ENCODE measurements around the gene ZNF532. TPM values are rescaled to one million over a fixed set of nuclear protein-coding genes. Genes with fewer than 3 reads are reported as not detected.

ZNF532 gene
- total and polyA plus RNA-seq, 2 donors (not counting 3 experiments of a cell fraction or from before 2014, with no cell fraction given) = 42.3 to 70.1 TPM

GRCh38 chr18:58895385-58895784 lies 30.7 kb downstream of the ZNF532 start:
- DNase-seq (ENCODE audit: low read depth, low spot score) (no peak), FAIRE-seq (no peak)
- peaks cover 0 to 4% of the 10 kb centered on the region in 2 experiments for H3K36me3 ChIP-seq (ENCODE audit: control insufficient read depth in 2 of 2, extremely low read depth in 1 of 2, insufficient read depth in 2 of 2, low read length in 2 of 2)
- no peaks in the 10 kb centered on the region for H3K27me3 ChIP-seq (ENCODE audit: control insufficient read depth in 2 of 2, insufficient read depth in 2 of 2, low read length in 2 of 2)
- no peak overlapping the region for H3K9ac ChIP-seq (replicated peaks; ENCODE audit: extremely low read depth, insufficient read depth, low read length)
- H3K9me1 ChIP-seq (replicated peaks; ENCODE audit: control insufficient read depth, extremely low read depth, insufficient read depth, low read length) = no peaks in the 10 kb centered on the region
- no peak overlapping the region for H3K4me3 ChIP-seq (replicated peaks in 1 of 3; ENCODE audit: insufficient read depth in 1 of 3, low read depth in 1 of 3, low read length in 3 of 3)
- no peaks in the 10 kb centered on the region for H3K4me1 ChIP-seq (ENCODE audit: control insufficient read depth, extremely low read depth, insufficient read depth, low read length)
- H4K20me1 ChIP-seq (replicated peaks; ENCODE audit: control insufficient read depth, extremely low read depth, insufficient read depth, low read length) = no peaks in the 10 kb centered on the region
- no peak overlapping the region for H2AFZ ChIP-seq (ENCODE audit: low read depth, low read length)
- no TSS peak for BruUV-seq (replicated peaks)
- POLR2A ChIA-PET = no interaction called here
- no peaks in the 10 kb centered on the region for H3K9me3 ChIP-seq (replicated peaks; ENCODE audit: control insufficient read depth, insufficient read depth, low read length)
- TF ChIP-seq MYC (IDR thresholded peaks at IDR 0.05; ENCODE audit: low read depth, low read length) (no peak), CTCF (IDR thresholded peaks at IDR 0.05; ENCODE audit: extremely low read depth in 1 of 2, insufficient read depth in 1 of 2, low read depth in 1 of 2, low read length in 2 of 2) (no peak), POLR2AphosphoS5 (IDR thresholded peaks at IDR 0.05; ENCODE audit: insufficient read depth, low read depth, low read length) (no peak), POLR2A (IDR thresholded peaks at IDR 0.05; ENCODE audit: low read depth, low read length) (no peak), JUN (IDR thresholded peaks at IDR 0.05; ENCODE audit: borderline replicate concordance, insufficient read depth, insufficient read length, low read depth) (no peak)
- intact Hi-C loops (cut with micrococcal nuclease) = no loop called here
- CTCF ChIA-PET = no interaction called here
- no peak overlapping the region for H3K27ac ChIP-seq (ENCODE audit: insufficient read depth, low read depth, low read length)
- no peak overlapping the region for H3K4me2 ChIP-seq (ENCODE audit: insufficient read depth, low read length)
- H3K79me2 ChIP-seq (ENCODE audit: control insufficient read depth, insufficient read depth, low read length) = no peaks in the 10 kb centered on the region
- dilution Hi-C loops (cut with MboI; ENCODE audit: extremely low pct_ligation_motif_present, low sequenced_read_pairs) = no loop called here

DNA sequence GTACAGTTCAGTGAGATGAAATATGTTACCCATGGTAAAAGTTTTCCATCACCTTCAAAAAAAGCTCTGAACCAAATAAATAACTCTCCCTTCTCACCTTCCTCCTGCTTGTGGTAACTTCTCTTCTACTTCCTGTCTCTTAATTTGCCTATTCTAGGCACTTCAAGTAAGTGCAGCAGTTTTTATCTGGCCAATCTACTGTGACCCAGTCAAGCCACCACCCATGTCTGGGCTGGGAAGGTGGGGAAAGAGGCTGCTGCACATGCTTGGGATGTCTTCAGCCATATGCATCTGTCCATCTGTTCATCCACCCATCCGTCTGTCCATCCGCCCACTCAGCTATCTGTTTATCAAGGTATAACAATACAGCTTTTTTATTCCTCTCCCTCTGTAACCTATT lies 31.6 kb downstream of the ZNF532 start:
- FAIRE-seq = no peak
- POLR2A ChIA-PET = no interaction called here
- DNase-seq (ENCODE audit: low read depth, low spot score) = no peak

More for the DNA sequence above, 31.6 kb downstream of the ZNF532 start:
- no peak for TF ChIP-seq MAX (IDR thresholded peaks at IDR 0.05; ENCODE audit: insufficient read depth, insufficient read length)
- TF ChIP-seq CTCF (IDR thresholded peaks at IDR 0.05; ENCODE audit: extremely low read depth in 1 of 2, insufficient read depth in 1 of 2, low read depth in 1 of 2, low read length in 2 of 2) = no peak
- no peak for TF ChIP-seq MYC (IDR thresholded peaks at IDR 0.05; ENCODE audit: low read depth, low read length)
- TF ChIP-seq EZH2 (IDR thresholded peaks at IDR 0.05; ENCODE audit: borderline replicate concordance, low read depth, low read length, severe bottlenecking) = no peak
- TF ChIP-seq FOS (IDR thresholded peaks at IDR 0.05; ENCODE audit: borderline replicate concordance, insufficient read depth, low read length) = no peak
- no peak for TF ChIP-seq GATA2 (IDR thresholded peaks at IDR 0.05; ENCODE audit: insufficient read depth, insufficient read length, low read depth, low read length)
- TF ChIP-seq POLR2A (IDR thresholded peaks at IDR 0.05; ENCODE audit: low read depth, low read length) = no peak
- no peak for TF ChIP-seq POLR2AphosphoS5 (IDR thresholded peaks at IDR 0.05; ENCODE audit: insufficient read depth, low read depth, low read length)
- TF ChIP-seq JUN (IDR thresholded peaks at IDR 0.05; ENCODE audit: borderline replicate concordance, insufficient read depth, insufficient read length, low read depth) = no peak
- Histone ChIP-seq H3K27ac (ENCODE audit: insufficient read depth, low read depth, low read length) (no peak overlapping the region), H3K4me3 (replicated peaks in 1 of 3; ENCODE audit: insufficient read depth in 1 of 3, low read depth in 1 of 3, low read length in 3 of 3) (no peak overlapping the region), H3K4me2 (ENCODE audit: insufficient read depth, low read length) (no peak overlapping the region), H3K9ac (replicated peaks; ENCODE audit: extremely low read depth, insufficient read depth, low read length) (no peak overlapping the region), H3K9me1 (replicated peaks; ENCODE audit: control insufficient read depth, extremely low read depth, insufficient read depth, low read length) (no peaks in the 10 kb centered on the region), H3K27me3 (ENCODE audit: control insufficient read depth in 2 of 2, insufficient read depth in 2 of 2, low read length in 2 of 2) (no peaks in the 10 kb centered on the region), H3K4me1 (ENCODE audit: control insufficient read depth, extremely low read depth, insufficient read depth, low read length) (no peaks in the 10 kb centered on the region), H3K9me3 (replicated peaks; ENCODE audit: control insufficient read depth, insufficient read depth, low read length) (no peaks in the 10 kb centered on the region), H3K36me3 (ENCODE audit: control insufficient read depth in 2 of 2, extremely low read depth in 1 of 2, insufficient read depth in 2 of 2, low read length in 2 of 2) (peaks cover 0 to 4% of the 10 kb centered on the region in 2 experiments), H3K79me2 (ENCODE audit: control insufficient read depth, insufficient read depth, low read length) (no peaks in the 10 kb centered on the region), H4K20me1 (replicated peaks; ENCODE audit: control insufficient read depth, extremely low read depth, insufficient read depth, low read length) (no peaks in the 10 kb centered on the region), H2AFZ (ENCODE audit: low read depth, low read length) (no peak overlapping the region)
- no TSS peak for BruUV-seq (replicated peaks)
- CTCF ChIA-PET = no interaction called here
- intact Hi-C loops (cut with micrococcal nuclease) (no loop called here), dilution Hi-C loops (cut with MboI; ENCODE audit: extremely low pct_ligation_motif_present, low sequenced_read_pairs) (no loop called here)
